BLaER1 (cell line): ENCODE data around the gene CHST15.
A peak's percentile ranks its signal among the peaks of the same experiment; 100 is the strongest.

ENCODE experiments used
- H3K27ac ChIP-seq: shearing (Covaris generic); formaldehyde crosslinking; 2 replicates; pipeline ENCODE4 v1.8.1; 2022
- H3K27me3 ChIP-seq: shearing (Covaris generic); formaldehyde crosslinking; 2 replicates; pipeline ENCODE4 v1.8.1; 2022
- H3K36me3 ChIP-seq: shearing (Covaris generic); formaldehyde crosslinking; 2 replicates; pipeline ENCODE4 v1.8.1; 2022
- H3K4me1 ChIP-seq: shearing (Covaris generic); formaldehyde crosslinking; 2 replicates; pipeline ENCODE4 v1.8.1; 2022
- H3K4me2 ChIP-seq: shearing (Covaris generic); formaldehyde crosslinking; 2 replicates; pipeline ENCODE4 v1.8.1; 2022
- H3K4me3 ChIP-seq: shearing (Covaris generic); formaldehyde crosslinking; 2 replicates; pipeline ENCODE4 v1.8.1; 2022
- H3K9ac ChIP-seq: shearing (Covaris generic); formaldehyde crosslinking; 2 replicates; pipeline ENCODE4 v1.8.1; 2022
- H3K9me3 ChIP-seq: shearing (Covaris generic); formaldehyde crosslinking; 2 replicates; pipeline ENCODE4 v1.8.1; 2022
- H4K20me1 ChIP-seq: shearing (Covaris generic); formaldehyde crosslinking; 2 replicates; pipeline ENCODE4 v1.8.1; 2022
- Cebpa-rat ChIP-seq: shearing (Covaris generic); IDR thresholded peaks from 2 replicates; pipeline ENCODE4 v1.8.1; 2022

The CHST15 gene

DNA sequence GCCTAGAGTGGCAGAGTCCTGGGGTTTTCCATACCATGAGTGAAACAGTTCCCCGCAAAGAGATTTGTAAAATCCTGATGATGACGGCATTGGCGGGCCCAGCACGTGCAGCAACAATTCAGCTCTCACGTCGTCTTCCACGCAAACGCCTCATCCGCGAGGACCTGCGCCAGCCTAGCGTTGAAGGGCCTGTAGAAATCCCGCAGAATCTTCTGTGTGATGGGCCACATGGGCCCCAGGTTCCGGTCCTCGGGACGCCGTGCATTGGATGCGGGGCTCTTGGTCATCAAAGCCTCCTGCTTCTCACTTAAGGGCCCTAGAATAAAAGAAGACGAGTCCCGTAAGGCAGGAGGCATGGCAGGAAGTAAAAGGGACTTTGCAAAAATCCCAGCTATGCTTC, 83.4 kb downstream of the CHST15 start:
- Histone ChIP-seq H3K4me2 (no peak overlapping the region), H3K27ac (no peak overlapping the region), H3K9ac (no peak overlapping the region), H3K4me1 (peaks cover 86% of the 10 kb centered on the region), H4K20me1 (peaks cover 98% of the 10 kb centered on the region), H3K4me3 (no peak overlapping the region), H3K27me3 (no peaks in the 10 kb centered on the region), H3K36me3 (peaks cover 97% of the 10 kb centered on the region), H3K9me3 (peaks cover 17% of the 10 kb centered on the region)
- TF ChIP-seq Cebpa-rat, result no peak

DNA sequence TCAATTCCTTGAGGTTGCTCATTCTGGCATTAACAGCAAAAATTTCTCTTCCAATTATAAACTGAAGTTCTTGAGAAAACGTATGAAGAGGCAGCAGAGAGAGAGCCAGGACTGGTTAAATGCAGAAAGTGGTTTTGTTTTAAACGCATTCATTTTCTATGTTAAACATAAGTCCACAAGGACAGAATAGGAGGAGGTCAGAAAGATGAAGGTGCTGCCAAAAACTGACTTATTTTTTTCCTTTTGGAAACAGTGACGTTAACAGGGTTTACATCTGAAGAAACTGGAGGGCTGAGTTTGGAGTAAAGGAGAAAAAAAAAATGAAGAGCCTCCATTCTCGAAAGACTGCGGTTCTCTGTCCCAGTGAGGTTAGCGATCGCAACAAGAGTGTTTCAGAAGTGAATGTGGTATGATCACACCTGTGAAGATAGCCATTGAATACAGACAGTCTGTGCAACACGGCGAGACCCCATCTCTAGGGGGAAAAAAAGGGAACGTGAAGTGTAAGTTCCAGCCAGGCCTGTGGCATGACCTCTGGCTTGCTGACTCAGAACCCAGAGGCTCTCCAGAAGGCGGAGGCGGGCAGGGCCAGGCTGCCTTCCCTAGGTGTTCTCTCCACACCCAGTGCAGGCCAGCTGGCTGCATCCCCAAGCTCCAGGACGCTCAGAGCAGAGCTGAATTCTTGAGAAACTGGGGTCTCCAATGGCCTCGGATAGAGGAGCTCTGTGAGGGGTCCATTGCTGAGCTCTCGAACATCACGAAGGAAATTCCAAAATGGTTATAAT, 84.0 kb downstream of the CHST15 start:
- Histone ChIP-seq H3K27ac (no peak overlapping the region), H3K4me1 (peaks cover 84% of the 10 kb centered on the region), H3K9ac (no peak overlapping the region), H3K9me3 (peaks cover 14% of the 10 kb centered on the region), H3K4me2 (no peak overlapping the region), H3K27me3 (no peaks in the 10 kb centered on the region), H3K4me3 (no peak overlapping the region), H3K36me3 (peaks cover 97% of the 10 kb centered on the region), H4K20me1 (peaks cover 100% of the 10 kb centered on the region)
- no peak for TF ChIP-seq Cebpa-rat

- peaks cover 97% of the 10 kb centered on the region for H3K36me3 ChIP-seq
- H3K27me3 ChIP-seq, result no peaks in the 10 kb centered on the region
- peaks cover 84% of the 10 kb centered on the region for H3K4me1 ChIP-seq
- peaks cover 6% of the 10 kb centered on the region for H3K9me3 ChIP-seq
- H4K20me1 ChIP-seq, result peaks cover 100% of the 10 kb centered on the region
- TF ChIP-seq Cebpa-rat, result no peak
- H3K4me2 ChIP-seq, result no peak overlapping the region
- no peak overlapping the region for H3K9ac ChIP-seq
- H3K27ac ChIP-seq, result no peak overlapping the region
- no peak overlapping the region for H3K4me3 ChIP-seq
These were observed 84.7 kb downstream of the CHST15 start for GRCh38 chr10:124008681-124009080.

- Histone ChIP-seq H3K4me2 (peak overlapping the region; percentile 4; the same call in 1 of the 2 replicates), H3K9ac (no peak overlapping the region)
These were observed 85.2 kb downstream of the CHST15 start for GRCh38 chr10:124008187-124008586.

GRCh38 chr10:124007773-124008145, 85.6 kb downstream of the CHST15 start:
- Histone ChIP-seq H3K9me3 (no peaks in the 10 kb centered on the region), H4K20me1 (peaks cover 100% of the 10 kb centered on the region), H3K4me1 (peaks cover 75% of the 10 kb centered on the region), H3K27me3 (no peaks in the 10 kb centered on the region), H3K4me3 (no peak overlapping the region), H3K9ac (no peak overlapping the region), H3K27ac (no peak overlapping the region), H3K36me3 (peaks cover 96% of the 10 kb centered on the region), H3K4me2 (peak overlapping the region; percentile 4; the same call in 1 of the 2 replicates)
- TF ChIP-seq Cebpa-rat, result no peak

More at GRCh38 chr10:124008187-124008586, 85.2 kb downstream of the CHST15 start:
- Histone ChIP-seq H3K27ac (no peak overlapping the region), H3K27me3 (no peaks in the 10 kb centered on the region), H3K4me3 (no peak overlapping the region), H3K36me3 (peaks cover 97% of the 10 kb centered on the region), H3K4me1 (peaks cover 79% of the 10 kb centered on the region), H3K9me3 (peaks cover 1% of the 10 kb centered on the region), H4K20me1 (peaks cover 100% of the 10 kb centered on the region)
- TF ChIP-seq Cebpa-rat, result no peak

DNA sequence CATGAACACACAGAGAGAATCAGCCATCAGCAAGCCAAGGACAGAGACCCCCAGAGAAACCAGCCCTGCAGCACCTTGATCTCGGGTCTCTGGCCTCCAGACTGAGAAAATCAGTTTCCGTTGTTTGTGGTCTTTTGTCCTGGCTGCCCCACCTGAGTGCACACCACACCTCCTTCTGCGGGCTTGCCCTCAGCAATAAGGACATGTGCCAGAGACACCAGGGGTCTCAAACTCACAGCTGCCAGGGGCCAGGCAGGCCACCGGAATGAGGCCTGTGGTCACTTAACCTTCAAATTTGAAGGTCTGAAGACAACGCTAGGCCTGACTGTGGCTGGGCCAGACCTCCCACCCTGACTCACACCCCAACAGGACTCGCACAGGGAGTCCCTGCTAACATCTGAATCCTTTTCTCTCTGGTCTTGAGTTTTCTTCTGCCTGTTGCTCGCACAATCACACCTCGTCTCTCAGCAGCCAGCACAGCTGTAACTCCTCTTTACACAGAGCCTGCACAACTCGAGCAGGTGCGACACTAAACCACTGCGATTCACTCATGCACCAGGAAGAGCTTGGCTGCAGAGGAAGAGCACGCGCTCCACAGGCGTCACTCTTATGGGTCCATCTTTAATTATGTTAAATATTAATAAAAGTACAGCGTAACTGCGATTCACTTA, 86.2 kb downstream of the CHST15 start:
- Histone ChIP-seq H3K4me3 (no peak overlapping the region), H3K36me3 (peaks cover 91% of the 10 kb centered on the region), H3K4me1 (peaks cover 69% of the 10 kb centered on the region), H3K9me3 (no peaks in the 10 kb centered on the region), H4K20me1 (peaks cover 100% of the 10 kb centered on the region), H3K27me3 (no peaks in the 10 kb centered on the region), H3K27ac (no peak overlapping the region), H3K9ac (no peak overlapping the region), H3K4me2 (peak overlapping the region; percentile 76)
- TF ChIP-seq Cebpa-rat, result no peak

GRCh38 chr10:124006526-124006925, 86.9 kb downstream of the CHST15 start:
- Histone ChIP-seq H3K36me3 (peaks cover 88% of the 10 kb centered on the region), H3K9ac (no peak overlapping the region), H3K27ac (no peak overlapping the region), H3K4me2 (peak overlapping the region; percentile 76), H3K4me1 (peaks cover 67% of the 10 kb centered on the region), H3K4me3 (no peak overlapping the region), H3K27me3 (no peaks in the 10 kb centered on the region), H4K20me1 (peaks cover 100% of the 10 kb centered on the region), H3K9me3 (no peaks in the 10 kb centered on the region)
- TF ChIP-seq Cebpa-rat, result no peak

DNA sequence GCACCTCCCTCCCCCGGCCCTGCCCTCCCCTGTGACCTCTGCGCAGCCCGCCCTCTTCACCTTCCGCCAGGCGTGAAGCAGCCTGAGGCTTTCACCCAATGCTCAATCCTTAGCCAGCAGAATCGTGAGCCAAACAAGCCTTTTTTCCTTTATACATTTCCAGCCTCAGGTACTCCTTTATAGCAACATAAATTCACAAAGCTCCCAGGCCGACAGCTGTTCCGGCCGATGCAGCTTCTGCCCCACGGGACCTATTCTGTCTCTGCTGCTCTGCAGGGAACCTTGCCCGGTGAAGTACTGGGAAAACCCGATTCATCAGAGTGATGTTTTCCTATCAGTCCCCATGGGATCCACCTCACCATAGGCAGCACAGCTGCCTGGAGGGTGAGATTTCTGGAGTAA, 87.4 kb downstream of the CHST15 start:
- Histone ChIP-seq H3K4me2 (peak overlapping the region; percentile 76), H4K20me1 (peaks cover 100% of the 10 kb centered on the region), H3K36me3 (peaks cover 86% of the 10 kb centered on the region), H3K9ac (no peak overlapping the region), H3K27me3 (no peaks in the 10 kb centered on the region), H3K4me3 (no peak overlapping the region), H3K4me1 (peaks cover 67% of the 10 kb centered on the region), H3K27ac (no peak overlapping the region), H3K9me3 (no peaks in the 10 kb centered on the region)
- no peak for TF ChIP-seq Cebpa-rat

DNA sequence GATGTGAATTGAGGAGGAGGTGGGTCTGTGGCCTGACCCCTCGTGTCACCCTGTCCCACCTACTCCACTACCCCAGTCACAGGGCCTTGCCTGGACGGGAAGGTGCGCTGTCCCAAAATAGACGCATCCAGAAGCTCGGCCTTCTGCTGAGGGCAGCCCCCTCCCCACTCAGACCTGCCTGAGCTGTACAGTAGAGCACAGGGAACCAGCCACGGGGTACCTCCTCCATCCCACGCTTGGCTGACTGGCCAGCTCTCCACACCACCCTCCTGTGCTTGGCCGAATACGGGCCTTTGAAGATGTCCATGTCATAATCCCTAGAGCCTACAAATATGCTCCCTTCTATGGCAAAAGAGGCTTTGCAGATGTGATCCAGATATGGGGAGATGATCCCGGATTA, 88.3 kb downstream of the CHST15 start:
- peaks cover 77% of the 10 kb centered on the region for H3K36me3 ChIP-seq
- H3K4me3 ChIP-seq, result no peak overlapping the region
- peaks cover 100% of the 10 kb centered on the region for H4K20me1 ChIP-seq
- no peak overlapping the region for H3K9ac ChIP-seq
- H3K4me1 ChIP-seq, result peaks cover 68% of the 10 kb centered on the region
- peak overlapping the region; percentile 76; the same call in 1 of the 2 replicates for H3K4me2 ChIP-seq
- H3K27ac ChIP-seq, result no peak overlapping the region
- TF ChIP-seq Cebpa-rat, result no peak
- H3K27me3 ChIP-seq, result no peaks in the 10 kb centered on the region
- H3K9me3 ChIP-seq, result no peaks in the 10 kb centered on the region

- no peaks in the 10 kb centered on the region for H3K27me3 ChIP-seq
- no peak overlapping the region for H3K9ac ChIP-seq
- H3K4me1 ChIP-seq, result peaks cover 70% of the 10 kb centered on the region
- H3K36me3 ChIP-seq, result peaks cover 73% of the 10 kb centered on the region
- H3K4me3 ChIP-seq, result no peak overlapping the region
- TF ChIP-seq Cebpa-rat, result no peak
- no peaks in the 10 kb centered on the region for H3K9me3 ChIP-seq
- H4K20me1 ChIP-seq, result peaks cover 99% of the 10 kb centered on the region
- 0 out of 2 replicates have a peak overlapping the region, but pooled peaks have one; percentile 11 for H3K27ac ChIP-seq
- H3K4me2 ChIP-seq, result no peak overlapping the region
These were observed 88.8 kb downstream of the CHST15 start for GRCh38 chr10:124004663-124005004.
